Measurements from ENCODE around the gene MT1H. TPM values are rescaled to one million over a fixed set of nuclear protein-coding genes. Genes with fewer than 3 reads are reported as not detected.
"Not testable (repeated sequence)": the region's sequence is repeated elsewhere in the genome, so short reads cannot be mapped to it uniquely, and the experiment has no call there.

MT1H gene
- not detected in 2 replicates for total RNA-seq
- long read RNA-seq: 0 reads

- no peaks in the 10 kb centered on the region for H3K36me3 Mint-ChIP-seq (ENCODE audit: insufficient read depth)
- H3K27me3 Mint-ChIP-seq: peaks cover 99% of the 10 kb centered on the region
- no peaks in the 10 kb centered on the region for H3K4me1 Mint-ChIP-seq (ENCODE audit: low read depth)
- H3K9me3 Mint-ChIP-seq (ENCODE audit: low read depth): no peaks in the 10 kb centered on the region
- DNase-seq (ENCODE audit: low spot score, unreplicated experiment): no peak
- no peak within 1 kb of the TSS for H3K27ac Mint-ChIP-seq
- no peak within 1 kb of the TSS for H3K4me3 Mint-ChIP-seq (ENCODE audit: low read depth)
- no peak for TF ChIP-seq CTCF (IDR thresholded peaks at IDR 0.05; ENCODE audit: unreplicated experiment)
These were observed at the start of gene MT1H for GRCh38 chr16:56669005-56669839. TSS of gene MT1H (plus strand) at chr16:56669814. CDS start at chr16:56669885, 71 bp downstream.

GRCh38 chr16:56620339-56620897, 49.2 kb upstream of the MT1H start:
- no peak for DNase-seq (ENCODE audit: low spot score, unreplicated experiment)
- H3K4me1 Mint-ChIP-seq (ENCODE audit: low read depth): peaks cover 7% of the 10 kb centered on the region

GRCh38 chr16:56621665-56622445, 47.8 kb upstream of the MT1H start:
- H3K27ac Mint-ChIP-seq; H3K36me3 Mint-ChIP-seq (ENCODE audit: insufficient read depth); DNase-seq (ENCODE audit: low spot score, unreplicated experiment); H3K4me3 Mint-ChIP-seq (ENCODE audit: low read depth); H3K4me1 Mint-ChIP-seq (ENCODE audit: low read depth); H3K9me3 Mint-ChIP-seq (ENCODE audit: low read depth): not testable (repeated sequence)
- peaks cover 94% of the 10 kb centered on the region for H3K27me3 Mint-ChIP-seq

More at GRCh38 chr16:56620339-56620897, 49.2 kb upstream of the MT1H start:
- Mint-ChIP-seq H3K9me3 (ENCODE audit: low read depth) (no peaks in the 10 kb centered on the region), H3K36me3 (ENCODE audit: insufficient read depth) (no peaks in the 10 kb centered on the region), H3K27ac (no peak overlapping the region), H3K4me3 (ENCODE audit: low read depth) (no peak overlapping the region), H3K27me3 (peaks cover 92% of the 10 kb centered on the region)
- TF ChIP-seq CTCF (IDR thresholded peaks at IDR 0.05; ENCODE audit: unreplicated experiment): no peak

GRCh38 chr16:56623184-56623583, 46.4 kb upstream of the MT1H start:
- not testable (repeated sequence) for H3K36me3 Mint-ChIP-seq (ENCODE audit: insufficient read depth); H3K4me1 Mint-ChIP-seq (ENCODE audit: low read depth); DNase-seq (ENCODE audit: low spot score, unreplicated experiment); H3K27ac Mint-ChIP-seq; H3K4me3 Mint-ChIP-seq (ENCODE audit: low read depth); H3K9me3 Mint-ChIP-seq (ENCODE audit: low read depth)
- H3K27me3 Mint-ChIP-seq: peaks cover 87% of the 10 kb centered on the region

GRCh38 chr16:56623637-56624036, 46.0 kb upstream of the MT1H start:
- H3K27ac Mint-ChIP-seq: no peak overlapping the region
- H3K4me1 Mint-ChIP-seq (ENCODE audit: low read depth): peaks cover 6% of the 10 kb centered on the region
- TF ChIP-seq CTCF (IDR thresholded peaks at IDR 0.05; ENCODE audit: unreplicated experiment): no peak
- H3K36me3 Mint-ChIP-seq (ENCODE audit: insufficient read depth): no peaks in the 10 kb centered on the region
- H3K9me3 Mint-ChIP-seq (ENCODE audit: low read depth): no peaks in the 10 kb centered on the region
- peaks cover 87% of the 10 kb centered on the region for H3K27me3 Mint-ChIP-seq
- H3K4me3 Mint-ChIP-seq (ENCODE audit: low read depth): no peak overlapping the region
- DNase-seq (ENCODE audit: low spot score, unreplicated experiment): no peak

All from progenitor cell of endocrine pancreas (in vitro differentiated cells).